Measurements from ENCODE around the gene FIS1.
"Not testable (repeated sequence)": the region's sequence is repeated elsewhere in the genome, so short reads cannot be mapped to it uniquely, and the experiment has no call there.

The FIS1 gene

DNA sequence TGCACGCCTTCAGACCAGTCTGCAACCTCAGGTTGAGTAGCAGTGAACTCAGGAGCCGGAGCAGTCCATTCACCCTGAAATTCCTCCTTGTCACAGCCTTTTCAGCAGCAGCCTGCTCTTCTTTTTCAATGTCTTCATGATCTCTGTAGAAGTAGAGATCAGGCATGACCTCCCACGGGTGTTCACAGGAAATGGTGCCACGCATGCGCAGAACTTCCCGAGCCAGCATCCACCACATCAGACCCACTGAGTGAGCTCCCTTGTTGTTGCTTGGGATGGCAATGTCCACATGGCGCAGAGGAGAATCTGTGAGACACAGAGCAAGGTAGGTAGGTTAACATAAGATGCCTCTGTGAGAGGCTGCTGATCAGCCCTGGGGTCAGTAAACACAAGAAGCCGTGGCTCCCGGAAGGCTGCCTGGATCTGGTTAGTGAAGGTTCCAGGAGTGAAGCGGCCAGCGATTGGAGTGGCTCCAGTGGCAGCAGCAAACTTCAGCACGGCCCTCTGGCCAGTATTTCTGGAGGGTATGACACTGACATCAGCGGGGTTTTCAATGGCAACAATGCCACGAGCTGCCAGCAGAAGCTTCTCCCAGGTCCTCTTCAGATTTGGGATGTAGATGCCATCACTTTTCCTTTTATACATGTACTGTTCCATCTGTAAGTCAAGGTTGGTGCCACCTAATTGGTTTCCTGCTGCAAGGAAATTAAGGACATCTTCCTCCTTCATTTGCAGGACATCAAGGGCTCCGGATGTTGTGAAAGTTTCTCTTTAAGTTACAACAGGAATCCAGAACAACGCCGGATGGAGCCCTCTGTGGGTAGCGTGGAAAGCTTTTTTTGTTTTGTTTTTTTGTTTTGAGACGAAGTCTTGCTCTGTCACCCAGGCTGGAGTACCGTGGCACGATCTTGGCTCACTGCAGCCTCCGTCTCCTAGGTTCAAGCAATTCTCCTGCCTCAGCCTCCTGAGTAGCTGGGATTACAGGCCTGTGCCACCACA, 40.8 kb downstream of the FIS1 start:
- DNase-seq, result peak; percentile 62 to 78 (median 70)

DNA sequence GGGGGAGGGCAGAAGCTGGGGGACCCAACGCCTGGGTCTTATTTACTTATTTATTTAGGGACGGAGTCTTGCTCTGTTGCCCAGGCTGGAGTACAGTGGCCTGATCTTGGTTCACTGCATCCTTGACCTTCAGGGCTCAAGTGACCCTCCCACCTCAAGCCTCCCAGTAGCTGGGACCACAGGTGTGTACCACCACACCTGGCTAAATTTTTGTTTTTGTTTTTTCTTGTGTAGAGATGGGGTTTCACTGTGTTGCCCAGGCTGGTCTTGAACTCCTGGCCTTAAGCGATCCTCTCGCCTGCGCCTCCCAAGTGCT, 42.3 kb downstream of the FIS1 start:
- DNase-seq, result no peak

DNA sequence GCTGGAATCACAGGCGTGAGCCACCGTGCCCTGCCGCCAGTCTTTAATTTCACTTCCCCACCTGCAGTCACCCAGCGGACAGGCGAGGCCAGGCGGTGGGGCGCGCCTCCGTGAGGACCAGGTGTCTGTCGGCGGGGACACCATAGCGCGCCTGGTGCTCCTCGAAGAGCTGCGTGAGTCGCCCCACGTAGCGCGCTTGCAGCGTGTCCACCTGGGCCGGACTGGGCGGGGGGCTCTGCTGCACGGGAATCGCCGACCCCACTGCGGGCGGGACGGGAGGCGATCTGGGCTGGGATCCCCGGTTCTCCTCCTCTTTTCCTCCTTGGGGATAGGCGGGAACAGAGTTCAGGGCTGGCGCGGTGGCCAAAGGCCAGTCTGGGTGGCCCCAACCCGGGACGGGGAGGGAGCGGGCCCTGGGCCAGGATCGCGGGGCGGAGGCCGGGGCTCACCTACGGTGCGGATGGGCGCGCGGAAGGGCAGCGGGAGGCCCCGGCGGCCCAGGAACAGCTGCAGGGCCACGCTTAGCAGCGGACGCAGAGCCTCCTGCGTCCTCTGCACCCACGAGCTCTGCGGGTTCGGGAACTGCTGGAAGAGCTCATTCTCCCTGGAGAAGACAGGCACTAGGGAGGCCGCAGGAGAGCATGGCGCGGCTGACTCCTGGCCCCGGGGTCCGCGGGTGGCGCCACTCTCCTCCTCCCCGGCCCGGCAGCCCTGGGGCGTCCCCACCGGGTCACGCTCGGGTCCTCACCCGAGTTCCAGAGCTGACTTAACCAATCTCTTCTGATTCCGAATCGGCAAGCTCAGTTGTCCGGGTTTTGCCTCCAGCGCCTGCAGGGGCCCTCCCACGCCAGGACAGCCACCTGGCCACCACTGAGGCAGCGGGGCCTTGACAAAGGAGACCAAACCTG, 42.9 kb downstream of the FIS1 start:
- DNase-seq, result no peak

DNA sequence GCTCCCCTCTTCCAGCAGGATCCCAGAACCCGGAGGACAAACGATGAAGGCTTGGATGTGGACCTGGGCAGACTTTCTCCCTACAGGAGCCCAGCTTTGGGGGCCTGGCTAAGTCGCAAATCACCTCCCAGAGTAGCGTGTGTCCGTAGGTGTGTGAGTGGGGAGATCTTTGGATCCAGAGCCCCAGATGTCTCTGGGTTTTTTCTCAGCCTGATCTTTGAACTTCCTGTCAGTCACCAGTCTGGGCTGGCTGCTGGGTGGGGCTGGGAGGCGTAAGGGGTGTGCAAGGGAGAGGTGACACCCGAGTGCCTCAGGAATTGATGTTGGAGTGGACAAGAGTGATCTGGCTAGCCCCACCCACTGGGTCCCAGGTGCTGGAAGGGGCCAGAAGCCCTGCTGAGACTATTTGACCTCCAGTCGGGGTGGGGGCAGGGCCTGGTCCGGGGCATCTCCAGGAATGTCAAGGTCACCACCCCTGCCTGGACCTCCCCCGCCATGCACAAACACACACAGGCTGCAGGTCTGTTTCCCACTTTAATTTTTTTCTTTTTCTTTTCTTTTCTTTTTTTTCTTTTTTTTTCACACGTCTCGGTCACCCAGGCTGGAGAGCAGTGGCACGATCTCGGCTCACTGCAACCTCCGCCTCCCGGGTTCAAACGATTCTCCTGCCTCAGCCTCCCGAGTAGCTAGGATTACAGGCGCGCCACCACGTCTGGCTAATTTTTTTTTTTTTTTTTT, 43.9 kb downstream of the FIS1 start, which contains the start of gene MOGAT3:
Gene MOGAT3 (minus strand): TSS at position 175 of the 738 bp plus-strand sequence. CDS start 182 bp downstream, outside the sequence.
- DNase-seq, result no peak

DNA sequence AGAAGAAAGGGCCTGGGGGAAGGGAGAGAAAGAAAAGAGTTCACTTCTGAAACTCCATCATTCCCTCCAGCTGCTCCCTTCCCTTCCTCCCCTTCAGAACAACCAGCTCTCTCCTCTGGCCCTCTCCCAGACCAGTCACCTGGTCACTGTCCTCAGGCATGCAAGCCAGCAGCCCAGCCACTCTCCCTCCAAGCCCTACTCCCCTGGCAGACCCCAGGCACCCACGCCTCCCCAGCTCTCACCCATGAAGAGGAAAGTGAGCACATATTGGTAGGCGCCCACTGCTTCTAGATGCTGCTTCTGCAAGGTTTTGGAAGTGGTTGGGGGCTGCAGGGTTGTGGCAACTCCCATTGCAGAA, 44.4 kb downstream of the FIS1 start:
- DNase-seq, result no peak

DNA sequence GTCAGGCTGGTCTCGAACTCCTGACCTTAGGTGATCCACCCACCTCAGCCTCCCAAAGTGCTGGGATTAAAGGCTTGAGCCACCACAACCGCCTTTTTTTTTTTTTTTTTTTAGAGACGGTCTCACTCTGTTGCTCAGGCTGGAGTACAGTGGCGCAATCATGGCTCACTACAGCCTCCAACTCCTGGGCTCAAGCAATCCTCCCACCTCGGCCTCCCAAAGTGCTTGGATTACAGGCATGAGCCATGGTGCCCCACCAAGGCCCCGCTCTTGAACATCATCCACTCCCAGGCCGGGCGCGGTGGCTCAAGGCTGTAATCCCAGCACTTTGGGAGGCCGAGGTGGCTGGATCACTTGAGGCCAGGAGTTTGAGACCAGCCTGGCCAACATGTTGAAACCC, 45.4 kb downstream of the FIS1 start:
- DNase-seq, result not testable (repeated sequence)

DNA sequence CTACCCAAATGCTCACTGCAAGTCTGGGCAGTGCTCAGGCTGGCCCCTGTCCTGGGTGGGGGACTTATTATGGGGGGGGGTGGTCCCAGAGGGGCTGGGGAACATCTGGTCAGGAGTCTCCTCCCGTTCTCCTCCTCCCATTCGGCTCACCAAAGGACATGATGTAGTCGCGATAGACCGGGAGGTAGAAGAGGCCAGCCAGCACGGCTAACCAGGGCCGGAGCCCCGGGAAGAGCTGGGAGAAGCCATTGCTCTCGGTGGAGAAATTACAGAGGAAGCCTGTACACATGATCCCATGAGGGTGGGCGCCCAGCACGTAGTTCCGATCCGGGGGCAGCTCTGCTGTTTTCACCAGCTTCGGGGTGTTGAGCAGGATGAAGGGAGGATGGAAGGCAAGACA, 46.4 kb downstream of the FIS1 start:
- no peak for DNase-seq

DNA sequence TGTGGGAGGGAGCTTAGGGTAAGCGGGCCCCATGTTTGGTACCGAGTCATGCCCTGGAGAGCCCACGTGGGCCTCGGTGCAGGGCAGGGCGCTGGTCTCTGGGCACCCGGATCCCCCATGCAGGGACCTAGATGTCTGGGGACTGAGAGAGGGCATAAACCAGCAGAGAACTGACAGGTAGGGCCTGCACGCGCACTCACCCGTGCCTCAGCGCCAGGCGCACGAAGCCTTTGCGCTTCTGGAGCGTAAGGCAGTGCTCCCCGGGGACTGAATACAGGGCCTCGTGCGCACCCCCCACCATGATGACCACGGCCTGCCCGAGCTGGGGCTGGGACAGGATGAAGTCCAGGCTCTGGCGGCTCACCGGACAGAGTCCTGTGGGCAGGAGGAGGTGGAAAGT, 46.9 kb downstream of the FIS1 start:
- DNase-seq, result no peak

DNA sequence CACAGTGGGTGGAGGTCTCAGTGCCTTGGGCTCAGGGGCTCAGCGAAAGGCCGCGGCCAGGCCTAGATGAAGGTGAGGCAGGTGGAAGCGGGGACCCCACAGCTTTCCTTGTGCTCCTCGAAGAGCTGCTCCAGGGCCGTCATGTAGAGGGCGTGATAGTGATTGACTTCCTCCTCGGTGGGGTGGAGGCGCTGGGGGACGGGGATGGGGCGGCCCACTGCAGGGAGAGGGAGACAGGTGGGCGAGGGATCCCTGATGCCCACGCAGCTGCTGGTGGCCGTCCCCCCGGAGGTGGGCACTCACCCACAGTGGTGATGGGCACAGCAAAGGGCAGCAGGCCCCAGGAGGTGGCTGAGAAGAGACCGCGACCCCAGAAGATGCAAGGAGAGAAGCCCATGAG, 49.0 kb downstream of the FIS1 start:
- no peak for DNase-seq

Data from suppressor macrophage (primary cell).